Stimulated activated CD4-positive, alpha-beta T cell treated with anti-CD3 and anti-CD28 coated beads, TNF-alpha, amount 100 ng/mL, for 48 hours (primary cell): ENCODE measurements around the gene NTSR2.
A peak's percentile ranks its signal among the peaks of the same experiment; 100 is the strongest.

ENCODE experiments used
- DNase-seq, 3 donors: peaks; one replicate each; pipeline ENCODE4 v3.0.0-alpha.2; 2020; ENCODE audit warnings: low read depth in 3 of 3

The NTSR2 gene

DNA sequence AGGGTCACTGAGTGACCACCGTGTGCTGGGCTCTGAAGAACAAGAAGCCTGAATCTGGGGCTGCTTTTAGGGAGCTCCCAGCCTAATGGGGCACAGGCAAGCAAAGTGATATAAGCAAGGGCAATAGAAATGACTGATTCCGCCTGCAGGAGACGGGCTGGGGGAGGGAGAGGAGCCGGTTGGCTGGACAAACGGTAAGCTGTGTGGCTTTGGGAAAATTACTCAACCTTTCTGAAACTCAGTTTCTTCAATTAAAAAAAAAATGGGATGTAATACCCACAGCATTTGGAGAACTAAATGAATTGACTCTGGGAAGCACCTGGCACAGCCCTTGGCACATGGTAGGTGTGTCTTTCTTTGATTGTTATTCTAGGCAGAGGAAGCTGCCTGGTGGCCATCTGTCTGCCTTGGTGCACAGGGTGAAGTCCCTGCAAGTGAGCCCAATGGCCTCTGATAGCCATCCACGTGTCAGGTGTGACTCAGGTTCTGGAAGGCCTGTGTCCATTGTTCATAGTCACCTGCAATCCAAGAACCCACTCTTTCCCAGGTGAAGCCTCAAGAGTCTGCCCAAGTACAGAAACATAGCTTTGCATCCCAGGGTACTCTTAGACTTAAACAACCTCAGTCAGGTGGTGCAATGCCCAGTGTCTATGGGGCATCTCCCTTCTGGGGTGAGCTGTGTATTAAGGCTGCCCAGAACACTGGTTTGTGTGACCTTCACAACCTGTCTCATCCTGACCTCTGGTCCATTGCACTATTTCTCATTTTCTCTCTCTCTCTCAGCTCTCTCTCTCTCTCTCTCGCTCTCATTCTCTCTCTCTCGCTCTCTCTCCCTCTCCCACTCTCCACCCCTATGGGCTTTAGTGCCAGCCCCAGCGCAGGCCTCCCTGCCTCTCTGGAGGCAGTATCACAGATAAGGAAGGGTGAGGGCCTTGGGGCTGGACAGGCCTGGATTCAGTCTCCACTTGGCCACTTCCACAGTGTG lies 30.0 kb upstream of the NTSR2 start:
- no peak for DNase-seq

DNA sequence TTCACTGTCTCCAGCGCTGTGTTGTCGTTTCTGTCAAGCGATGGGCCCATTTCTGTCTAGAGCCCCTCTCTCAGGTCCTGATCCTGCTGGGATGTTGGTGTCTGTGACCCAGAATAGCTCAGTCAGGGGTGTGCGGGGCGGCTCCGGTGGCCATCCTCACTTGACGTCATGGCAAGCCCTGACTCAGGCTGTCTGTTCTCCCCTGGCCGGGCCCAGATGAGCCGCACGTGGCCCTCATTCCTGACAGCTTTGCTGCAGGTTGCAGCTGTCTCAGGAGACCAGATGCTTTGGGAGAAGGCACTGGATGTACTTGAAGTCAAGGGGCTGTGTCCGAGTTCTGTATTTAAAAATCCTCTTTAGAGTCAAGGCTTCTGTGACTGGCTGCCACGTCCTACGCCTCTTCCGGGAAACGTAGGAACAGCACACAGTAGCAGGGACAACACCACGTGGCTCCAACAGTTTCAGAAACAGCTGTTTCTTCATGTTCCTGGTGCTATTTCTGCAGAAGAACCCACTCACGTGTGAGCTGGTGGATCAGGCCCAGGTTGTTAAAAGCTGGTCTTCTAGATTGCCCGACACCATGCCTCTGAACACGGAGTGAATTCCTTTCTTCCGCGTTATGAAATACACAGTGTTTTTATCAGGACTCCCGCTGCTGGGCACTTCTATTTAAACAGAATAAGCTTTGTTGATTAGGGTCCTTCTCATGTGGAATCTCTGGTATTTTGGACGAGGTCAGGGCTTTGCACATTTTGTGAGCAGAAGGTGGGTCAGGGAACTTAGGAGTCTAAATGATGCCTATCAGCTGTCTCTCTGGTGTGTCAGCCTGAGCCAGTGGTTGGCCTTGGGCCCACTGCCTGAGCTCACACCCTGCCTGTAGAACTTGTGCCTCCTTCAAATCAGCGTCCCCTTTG lies 28.3 kb upstream of the NTSR2 start:
- DNase-seq: no peak

GRCh38 chr2:11697103-11697871 lies 27.3 kb upstream of the NTSR2 start:
- DNase-seq: no peak

DNA sequence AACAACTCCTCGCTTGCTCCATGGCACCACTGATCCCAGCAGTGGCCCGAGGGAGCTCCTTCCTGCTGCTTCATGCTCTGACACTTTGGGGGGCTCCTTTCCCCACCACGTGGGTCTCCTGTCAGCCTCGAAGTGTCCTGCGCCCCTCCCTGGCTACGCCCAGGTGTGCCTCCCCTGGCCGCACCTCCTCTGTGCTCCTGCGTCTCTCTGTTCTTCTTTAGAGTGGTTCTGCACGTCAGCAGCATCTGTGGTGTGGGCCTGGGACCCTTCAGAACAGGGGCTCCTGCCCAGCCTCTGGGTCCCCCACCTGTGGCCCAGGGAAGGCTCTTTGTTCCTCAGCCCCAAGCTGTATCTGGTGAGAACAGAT lies 26.7 kb upstream of the NTSR2 start:
- DNase-seq: no peak

- DNase-seq: no peak
Observed at GRCh38 chr2:11695576-11695975, 25.6 kb upstream of the NTSR2 start.

GRCh38 chr2:11692966-11693521 lies 23.0 kb upstream of the NTSR2 start:
- peak; percentile 27 to 71 (median 46) for DNase-seq

DNA sequence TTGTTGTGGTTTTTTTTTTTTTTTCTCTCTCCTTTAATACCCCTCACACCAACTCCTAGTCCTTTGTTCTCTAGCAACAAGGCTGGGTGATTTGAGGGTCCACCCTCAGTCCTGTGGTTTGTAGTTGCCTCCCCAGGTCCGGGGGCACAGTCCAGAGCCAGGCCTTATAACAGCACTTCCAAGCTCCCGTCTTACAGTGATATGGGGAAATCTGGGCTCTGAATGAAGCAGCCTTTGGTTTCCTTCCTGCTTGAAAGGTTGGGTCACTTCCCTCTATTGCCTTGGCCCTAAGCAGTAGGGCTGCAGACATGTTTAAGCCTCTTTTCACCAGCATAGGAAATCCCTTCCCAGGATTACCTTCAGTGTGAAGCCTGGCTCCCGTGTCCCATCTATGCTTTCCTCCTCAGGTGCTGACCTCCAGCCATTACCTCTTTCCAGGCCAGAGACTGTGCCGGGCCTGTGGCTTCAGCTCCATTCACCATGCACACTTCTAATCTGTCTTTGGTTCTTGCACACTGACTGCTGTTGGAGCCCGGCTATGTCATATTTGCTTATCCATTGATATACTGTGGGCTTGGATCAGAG lies 21.2 kb upstream of the NTSR2 start:
- DNase-seq: no peak

- DNase-seq: peak; percentile 77 to 89 (median 78)
Observed at GRCh38 chr2:11688222-11689069, 18.5 kb upstream of the NTSR2 start.

DNA sequence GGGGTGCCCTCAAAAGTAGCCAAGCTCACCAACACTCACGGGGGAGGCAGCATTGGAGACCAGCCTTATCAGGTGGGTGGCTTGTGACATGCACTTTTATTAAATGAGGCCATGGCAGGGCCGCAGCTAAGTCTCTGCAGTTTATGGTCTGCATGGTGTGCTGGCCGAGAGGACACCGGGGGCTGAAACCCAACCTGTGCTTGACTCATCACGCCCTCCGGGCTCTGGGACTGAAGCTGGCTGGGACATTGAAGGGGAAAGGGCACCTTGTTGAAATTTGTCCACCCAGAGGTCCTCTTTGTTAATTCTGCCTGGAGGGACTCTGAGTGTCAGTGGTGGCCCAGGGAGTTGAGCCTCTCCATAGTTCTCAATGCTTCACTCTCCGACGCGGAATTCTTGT lies 17.7 kb upstream of the NTSR2 start:
- DNase-seq: no peak

DNA sequence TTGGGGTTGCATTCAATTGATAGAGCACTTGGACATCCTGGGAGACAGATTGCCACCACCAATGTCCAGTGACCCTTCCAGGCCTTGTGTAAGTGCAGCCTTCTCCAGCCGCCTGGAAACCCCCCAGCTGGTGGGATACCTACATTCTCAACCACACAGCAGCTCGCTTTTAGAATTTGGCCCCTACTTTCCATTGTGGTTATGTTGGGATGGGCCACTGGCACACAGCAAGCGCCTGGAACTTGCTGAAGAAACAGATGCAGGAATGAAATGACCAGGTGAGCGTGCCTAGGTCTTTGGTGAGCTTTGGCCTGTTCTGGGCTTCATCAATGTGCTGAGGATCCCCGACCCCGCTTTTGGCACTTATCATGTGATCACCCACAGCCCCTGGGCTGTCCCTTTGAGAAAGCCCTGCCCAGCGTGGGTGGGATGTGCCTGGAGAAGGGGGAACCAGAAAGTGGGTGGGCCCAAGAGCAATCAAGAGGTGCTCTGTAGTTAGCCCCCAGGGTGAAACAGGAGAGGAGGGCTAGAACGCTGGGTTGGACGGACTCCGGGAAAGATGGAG lies 16.0 kb upstream of the NTSR2 start:
- no peak for DNase-seq

- no peak for DNase-seq
Observed at GRCh38 chr2:11684894-11685460, 15.0 kb upstream of the NTSR2 start.

DNA sequence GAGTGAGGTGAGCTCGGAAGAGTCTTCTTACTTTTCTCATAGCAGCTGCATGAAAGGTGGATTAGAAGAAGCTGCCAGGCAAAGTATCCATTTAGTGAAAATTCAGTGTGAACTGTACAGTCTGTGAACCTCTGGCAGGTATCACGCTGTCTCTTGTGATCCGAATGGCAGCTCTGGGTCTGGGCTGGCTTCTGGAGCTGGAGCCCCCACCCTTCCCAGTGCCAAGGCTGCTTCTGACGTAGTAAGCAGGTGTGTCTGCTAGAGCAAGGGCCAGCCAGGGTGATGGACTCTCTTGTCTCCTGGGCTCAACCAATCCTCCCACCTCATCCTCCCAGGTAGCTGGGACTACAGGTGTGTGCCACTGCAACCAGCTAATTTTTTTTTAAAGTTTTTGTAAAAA lies 14.0 kb upstream of the NTSR2 start:
- DNase-seq: no peak

GRCh38 chr2:11683476-11683875 lies 13.5 kb upstream of the NTSR2 start:
- DNase-seq: no peak

DNA sequence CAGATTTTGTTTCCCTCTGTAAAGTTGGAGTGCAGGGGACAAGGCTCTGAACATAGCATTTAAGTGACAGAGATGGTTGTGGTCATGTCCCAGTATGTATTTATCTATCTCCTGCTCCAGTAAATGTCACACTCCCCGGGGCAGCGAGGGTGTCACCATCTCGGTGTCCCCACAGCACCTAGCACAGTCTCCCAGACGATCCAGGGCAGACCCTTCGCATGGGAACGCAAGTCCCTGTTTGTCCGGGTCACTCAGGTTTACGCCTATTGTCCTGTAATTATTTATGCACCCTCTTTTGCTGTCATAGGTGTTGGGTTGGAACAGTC lies 12.6 kb upstream of the NTSR2 start:
- DNase-seq: no peak

GRCh38 chr2:11681722-11682589 lies 12.0 kb upstream of the NTSR2 start:
- peak; percentile 41 to 46 (median 43) for DNase-seq

DNA sequence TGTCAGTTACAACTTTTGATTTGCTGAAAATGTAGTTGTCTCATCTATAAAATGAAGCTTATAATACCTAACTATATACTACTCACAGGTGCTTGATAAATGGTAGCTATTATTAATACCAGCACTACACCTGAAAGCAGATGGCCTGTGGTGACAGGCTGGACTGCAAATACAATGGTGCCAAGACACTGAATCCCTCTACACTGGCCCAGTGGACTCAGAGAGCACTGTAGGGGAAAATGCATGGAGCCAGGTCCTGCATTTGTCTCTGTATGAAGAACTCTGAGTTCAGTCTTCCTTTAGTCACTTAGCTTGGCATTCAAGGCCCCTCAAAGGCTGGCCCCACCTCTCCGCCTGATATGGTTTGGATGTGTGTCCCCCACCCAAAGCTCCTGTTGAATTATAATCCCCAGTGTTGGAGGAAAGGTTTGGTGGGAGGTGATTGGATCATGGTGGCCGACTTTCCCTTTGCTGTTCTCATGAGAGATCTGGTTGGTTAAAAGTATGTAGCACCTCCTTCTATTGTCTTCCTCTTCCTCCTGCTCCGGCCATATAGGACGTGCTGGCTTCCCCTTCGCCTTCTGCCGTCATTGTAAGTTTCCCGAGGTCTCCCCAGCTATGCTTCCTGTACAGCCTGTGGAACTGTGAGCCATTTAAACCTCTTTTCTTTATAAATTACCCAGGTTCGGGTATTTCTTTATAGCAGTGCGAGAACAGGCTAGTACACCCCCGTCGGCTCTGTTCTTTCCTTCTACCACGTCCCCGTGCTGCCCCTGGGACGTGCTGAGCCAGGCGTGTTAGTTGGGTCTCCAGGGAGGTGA lies 11.1 kb upstream of the NTSR2 start:
- no peak for DNase-seq

DNA sequence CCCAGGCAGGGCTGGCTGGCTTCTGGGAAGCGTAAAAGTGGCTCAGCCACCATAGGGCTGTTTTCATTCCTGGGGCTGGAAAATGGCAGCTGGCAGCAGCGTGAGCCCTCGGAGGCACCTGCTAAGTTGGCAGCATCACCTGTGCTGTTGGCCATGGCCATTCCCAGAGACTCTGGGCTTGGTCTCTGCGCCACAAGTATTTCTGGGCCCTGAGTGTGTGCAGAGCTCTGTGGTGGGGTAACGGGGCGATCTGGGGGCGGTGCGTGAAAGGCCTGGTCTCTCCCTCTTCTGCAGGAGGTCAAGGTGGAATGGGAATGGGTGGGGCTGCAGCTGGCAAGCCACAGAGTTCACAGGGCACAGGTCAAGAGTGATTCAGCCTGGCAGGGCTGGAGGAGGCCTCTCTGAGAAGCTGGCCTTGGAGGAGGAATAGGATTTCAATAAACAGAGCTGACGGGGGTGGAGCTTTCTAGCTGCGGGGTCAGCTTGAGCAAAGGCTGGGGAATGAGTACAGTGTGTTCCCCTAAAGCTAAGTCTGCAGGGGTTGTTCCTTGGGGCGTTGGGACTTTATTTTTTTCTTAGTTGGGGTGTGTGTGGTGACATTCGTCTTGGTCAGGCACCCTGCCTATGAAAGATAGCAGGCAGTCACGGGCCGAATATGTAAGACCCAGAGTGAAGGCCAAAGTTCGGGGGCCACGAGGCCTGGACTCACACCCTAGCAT lies 10.3 kb upstream of the NTSR2 start:
- DNase-seq: no peak
